Aorta (tissue), 5 donors: ENCODE measurements around the gene IQGAP2. TPM values are rescaled to one million over a fixed set of nuclear protein-coding genes. Genes with fewer than 3 reads are reported as not detected.

Source experiments
- ATAC-seq: fragments of 200-7000 bp; cut with Tn5 transposase; one replicate; pipeline ENCODE4 v1.9.1; 2022; ENCODE audit warnings: moderate library complexity; ENCODE audit not compliant: low FRiP score
- DNase-seq, 2 donors: peaks; one replicate each; pipeline ENCODE4 v3.0.0-alpha.2; 2020
- H3K27ac ChIP-seq, 2 donors: one replicate each; pipeline ENCODE4 v1.5.1; 2013; ENCODE audit warnings: low read length in 2 of 2, mild to moderate bottlenecking in 2 of 2, moderate library complexity in 2 of 2, control low read depth in 1 of 2, inconsistent platforms in 1 of 2, low read depth in 1 of 2
- H3K27me3 ChIP-seq, 2 donors: one replicate each; pipeline ENCODE4 v1.6.1; 2013; ENCODE audit warnings: control low read depth in 1 of 2, low read length in 1 of 2, mild to moderate bottlenecking in 1 of 2, moderate library complexity in 1 of 2; ENCODE audit not compliant: insufficient read depth in 2 of 2, control insufficient read depth in 1 of 2
- H3K36me3 ChIP-seq, 2 donors: one replicate each; pipeline ENCODE4 v1.6.1; 2013; ENCODE audit warnings: control low read depth in 1 of 2, low read length in 1 of 2, mild to moderate bottlenecking in 1 of 2; ENCODE audit not compliant: insufficient read depth in 2 of 2, control insufficient read depth in 1 of 2
- H3K4me1 ChIP-seq, 2 donors: one replicate each; pipeline ENCODE4 v1.6.1; 2013; ENCODE audit warnings: low read length in 2 of 2, control low read depth in 1 of 2, mild to moderate bottlenecking in 1 of 2, moderate library complexity in 1 of 2; ENCODE audit not compliant: insufficient read depth in 2 of 2, control insufficient read depth in 1 of 2
- H3K4me3 ChIP-seq, 2 donors: one replicate each; pipeline ENCODE4 v1.5.1; 2013; ENCODE audit warnings: low read length in 2 of 2, control low read depth in 1 of 2, mild to moderate bottlenecking in 1 of 2
- H3K9me3 ChIP-seq: one replicate; pipeline ENCODE4 v1.6.1; 2013; ENCODE audit warnings: mild to moderate bottlenecking, low read length; ENCODE audit not compliant: control insufficient read depth
- WGBS, 2 donors: extraction: QIAGEN DNeasy Blood & Tissue Kit; methylation state at CpG; one replicate each; pipeline ENCODE4 v1.1.7; 2013; 5-methylcytosine and 5-hydroxymethylcytosine counted together
- intact Hi-C, 2 donors: fragments of 100-400 bp; cut with DNase I; formaldehyde crosslinking; loops; one replicate each; pipeline versions ENCODE4 v1.14.2 to v1.15.0; 2022
- polyA plus RNA-seq, 2 donors: library from polyadenylated mRNA; stranded (reverse); fragments of 200-250 nt; gene quantifications; one replicate each; pipeline ENCODE4 v1.2.3, GENCODE V29; 2013
- total RNA-seq, 2 donors: library from RNA; stranded (reverse); fragmentation: NEBNext Ultra II Directional; extraction: Animal tissue kit (Norgen Biotek cat#: 25700); gene quantifications; one replicate each; pipeline ENCODE4 v1.2.1, GENCODE V29; 2021
- donor health status: healthy with polysubstance abuse.
- donor health status: Bipolar disorder and iron deficiency.
- donor health status: DM: no; HTN: no; CAD: no.
- donor health status: DM: no; HTN: no; CAD: no.
- donor health status: DM: yes; HTN: yes; CAD: no.

The IQGAP2 gene
- total and polyA plus RNA-seq, 4 donors = 2.6 to 40.2 (median 20.4) TPM

DNA sequence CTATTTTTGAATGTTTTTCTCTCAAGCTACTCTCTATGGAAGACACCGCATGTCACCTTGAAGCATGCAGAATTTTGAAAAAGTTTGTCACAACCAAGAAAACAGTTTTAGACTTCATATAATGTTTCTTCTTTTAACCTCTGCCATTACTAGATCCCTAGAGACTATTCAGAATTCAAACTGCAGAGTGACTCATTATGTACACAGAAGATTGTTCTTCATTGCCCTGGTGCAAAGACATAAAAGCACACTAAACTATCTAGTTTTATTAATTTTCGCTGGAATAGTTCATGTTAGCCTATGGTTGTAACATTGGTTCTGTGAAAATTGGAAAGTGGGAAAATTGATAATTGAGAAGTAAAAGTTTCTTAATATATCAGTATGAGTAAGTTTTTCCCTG, 201.8 kb downstream of the IQGAP2 start:
- intact Hi-C loops = loop anchor here (5.0 kb wide), 2 partner anchors 172 to 412 kb away; no protein-coding TSS in a partner anchor
- ATAC-seq (no peak), DNase-seq (no peak)
- no peaks in the 10 kb centered on the region for H3K4me1 ChIP-seq
- H3K27ac ChIP-seq = no peak overlapping the region
- H3K9me3 ChIP-seq = no peaks in the 10 kb centered on the region
- H3K36me3 ChIP-seq = no peaks in the 10 kb centered on the region
- no peaks in the 10 kb centered on the region for H3K27me3 ChIP-seq
- WGBS, 2 donors = 74 to 79% methylated on average over 2 of the region's 2 CpGs
- H3K4me3 ChIP-seq = no peak overlapping the region

- Histone ChIP-seq H3K36me3 (no peaks in the 10 kb centered on the region), H3K9me3 (no peaks in the 10 kb centered on the region), H3K27ac (no peak overlapping the region), H3K4me3 (no peak overlapping the region), H3K4me1 (no peaks in the 10 kb centered on the region), H3K27me3 (no peaks in the 10 kb centered on the region)
- ATAC-seq = no peak
- intact Hi-C loops = no loop called here
- WGBS, 2 donors = 88 to 94% methylated on average over 2 of the region's 2 CpGs
- no peak for DNase-seq
These were observed 203.6 kb downstream of the IQGAP2 start for GRCh38 chr5:76606701-76607100.

- WGBS, 2 donors = 13 to 14% methylated on average over 9 of the region's 9 CpGs
- no peaks in the 10 kb centered on the region for H3K36me3 ChIP-seq
- no peak for DNase-seq
- no peaks in the 10 kb centered on the region for H3K9me3 ChIP-seq
- no peaks in the 10 kb centered on the region for H3K27me3 ChIP-seq
- ATAC-seq = no peak
- H3K4me3 ChIP-seq = no peak overlapping the region
- no peak overlapping the region for H3K27ac ChIP-seq
- H3K4me1 ChIP-seq = no peaks in the 10 kb centered on the region
- intact Hi-C loops = no loop called here
These were observed 204.3 kb downstream of the IQGAP2 start for GRCh38 chr5:76607353-76607871.

DNA sequence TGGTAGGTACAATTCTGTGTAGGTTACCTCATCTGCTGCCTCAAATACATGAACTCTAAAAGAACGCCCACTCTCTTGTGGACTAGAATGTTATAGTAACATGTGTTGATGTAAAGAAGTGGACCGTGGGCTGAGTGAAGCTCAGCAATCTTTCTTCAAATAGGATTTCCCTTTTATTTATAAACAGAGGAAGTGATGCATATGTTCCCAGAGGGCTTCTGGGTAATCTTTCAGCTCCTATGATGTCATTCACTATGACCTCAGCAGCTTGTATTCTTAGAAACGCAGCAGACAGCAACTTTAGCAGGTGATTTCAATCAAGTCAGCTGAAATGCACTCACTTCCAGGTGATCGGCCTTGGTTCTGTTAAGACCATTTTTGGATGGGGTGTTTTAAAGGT, 205.7 kb downstream of the IQGAP2 start:
- WGBS, 2 donors = 39 to 59% methylated on average over 4 of the region's 4 CpGs
- DNase-seq = no peak
- intact Hi-C loops = no loop called here
- H3K27me3 ChIP-seq = no peaks in the 10 kb centered on the region
- H3K4me3 ChIP-seq = no peak overlapping the region
- no peaks in the 10 kb centered on the region for H3K4me1 ChIP-seq
- no peak overlapping the region for H3K27ac ChIP-seq
- no peaks in the 10 kb centered on the region for H3K36me3 ChIP-seq
- H3K9me3 ChIP-seq = no peaks in the 10 kb centered on the region
- no peak for ATAC-seq

DNA sequence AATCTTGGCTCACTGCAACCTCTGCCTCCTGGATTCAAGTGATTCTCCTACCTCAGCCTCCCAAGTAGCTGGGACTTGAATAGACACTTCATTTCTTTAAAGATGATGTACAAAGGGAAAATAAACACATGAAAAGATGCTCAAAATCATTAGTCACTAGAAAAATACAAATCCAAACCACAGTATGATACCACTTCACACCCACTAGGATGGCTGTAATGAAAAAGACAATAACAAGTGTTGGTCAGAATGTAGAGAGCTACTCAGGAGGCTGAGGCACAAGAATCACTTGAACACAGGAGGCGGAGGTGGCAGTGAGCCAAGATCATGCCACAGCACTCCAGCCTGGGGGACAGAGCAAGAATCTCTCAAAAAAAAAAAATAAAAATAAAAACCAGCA, 207.1 kb downstream of the IQGAP2 start:
- intact Hi-C loops = no loop called here
- Histone ChIP-seq H3K36me3 (no peaks in the 10 kb centered on the region), H3K9me3 (no peaks in the 10 kb centered on the region), H3K27ac (no peak overlapping the region), H3K4me3 (no peak overlapping the region), H3K4me1 (no peaks in the 10 kb centered on the region), H3K27me3 (no peaks in the 10 kb centered on the region)
- 56 to 72% methylated on average over 1 of the region's 1 CpG for whole genome bisulfite sequencing, 2 donors
- ATAC-seq (no peak), DNase-seq (no peak)

GRCh38 chr5:76612942-76613341, 209.9 kb downstream of the IQGAP2 start:
- intact Hi-C loops = no loop called here
- H3K27ac ChIP-seq = no peak overlapping the region
- no peaks in the 10 kb centered on the region for H3K4me1 ChIP-seq
- no peak overlapping the region for H3K4me3 ChIP-seq
- no peaks in the 10 kb centered on the region for H3K27me3 ChIP-seq
- no peaks in the 10 kb centered on the region for H3K9me3 ChIP-seq
- DNase-seq (no peak), ATAC-seq (no peak)
- no peaks in the 10 kb centered on the region for H3K36me3 ChIP-seq
- WGBS, 2 donors = 70 to 84% methylated on average over 5 of the region's 5 CpGs

GRCh38 chr5:76615759-76616158, 212.7 kb downstream of the IQGAP2 start:
- no peaks in the 10 kb centered on the region for H3K36me3 ChIP-seq
- H3K9me3 ChIP-seq = no peaks in the 10 kb centered on the region
- intact Hi-C loops = no loop called here
- WGBS, 2 donors = 65 to 77% methylated on average over 2 of the region's 2 CpGs
- no peak overlapping the region for H3K27ac ChIP-seq
- H3K4me1 ChIP-seq = no peaks in the 10 kb centered on the region
- DNase-seq = no peak
- H3K4me3 ChIP-seq = no peak overlapping the region
- no peaks in the 10 kb centered on the region for H3K27me3 ChIP-seq
- ATAC-seq = no peak

DNA sequence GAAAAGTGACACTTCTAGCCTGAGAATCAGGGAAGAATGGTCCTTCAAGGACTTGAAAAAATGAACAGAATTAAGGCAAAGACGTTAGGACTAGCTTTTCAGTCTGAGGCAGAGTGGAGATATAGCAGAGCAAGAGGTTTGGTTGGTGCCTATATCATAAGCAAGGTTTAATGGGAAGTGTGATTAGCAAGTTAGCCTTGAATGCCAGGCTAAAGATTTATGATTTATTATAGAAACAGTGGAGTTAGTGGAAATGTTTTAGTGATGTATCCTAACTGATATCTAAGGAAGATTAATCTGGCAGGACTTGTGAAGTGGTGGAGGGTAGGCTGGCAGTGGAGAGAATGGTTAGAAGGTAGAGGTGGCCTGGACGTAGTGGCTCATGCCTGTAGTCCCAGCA, 213.1 kb downstream of the IQGAP2 start:
- no peaks in the 10 kb centered on the region for H3K9me3 ChIP-seq

GRCh38 chr5:76617229-76617628, 214.1 kb downstream of the IQGAP2 start:
- WGBS, 2 donors = 42 to 66% methylated on average over 4 of the region's 4 CpGs
- no peaks in the 10 kb centered on the region for H3K36me3 ChIP-seq
- intact Hi-C loops = no loop called here
- H3K4me1 ChIP-seq = no peaks in the 10 kb centered on the region
- no peaks in the 10 kb centered on the region for H3K27me3 ChIP-seq
- ATAC-seq = no peak
- no peak for DNase-seq
- H3K27ac ChIP-seq = no peak overlapping the region
- no peaks in the 10 kb centered on the region for H3K9me3 ChIP-seq
- no peak overlapping the region for H3K4me3 ChIP-seq

More for the DNA sequence above, 213.1 kb downstream of the IQGAP2 start:
- no peaks in the 10 kb centered on the region for H3K4me1 ChIP-seq
- DNase-seq = no peak
- intact Hi-C loops = no loop called here
- H3K4me3 ChIP-seq = no peak overlapping the region
- H3K27me3 ChIP-seq = no peaks in the 10 kb centered on the region
- no peak overlapping the region for H3K27ac ChIP-seq
- 65 to 81% methylated on average over 2 of the region's 2 CpGs for WGBS, 2 donors
- no peak for ATAC-seq
- no peaks in the 10 kb centered on the region for H3K36me3 ChIP-seq
